Posterior vena cava (tissue), 2 donors: ENCODE measurements around the gene CRHR1. TPM values are rescaled to one million over a fixed set of nuclear protein-coding genes. Genes with fewer than 3 reads are reported as not detected.

Source experiments
- DNase-seq: peaks from one replicate; pipeline ENCODE4 v3.0.0-alpha.2; 2020; ENCODE audit warnings: low spot score
- intact Hi-C, 2 donors: fragments of 100-400 bp; cut with DNase I; formaldehyde crosslinking; loops; one replicate each; pipeline versions ENCODE4 v1.14.1 to v1.14.2; 2022 to 2023
- total RNA-seq, 2 donors: library from RNA; stranded (reverse); fragmentation: NEBNext Ultra II Directional; extraction: Animal tissue kit (Norgen Biotek cat#: 25700); gene quantifications; one replicate each; pipeline ENCODE4 v1.2.1, GENCODE V29; 2021
- donor health status: DM: yes; HTN: yes; CAD: no.
- donor health status: DM: yes; HTN: yes; CAD: no.

The CRHR1 gene
- total RNA-seq, 2 donors from 2014 or later = not detected

GRCh38 chr17:45756266-45756991 lies 27.7 kb upstream of the CRHR1 start:
- DNase-seq = peak; percentile 34
- intact Hi-C loops = no loop called here

GRCh38 chr17:45757431-45758218 lies 26.5 kb upstream of the CRHR1 start:
- peak; percentile 70 for DNase-seq
- intact Hi-C loops = no loop called here

GRCh38 chr17:45758544-45758943 lies 25.6 kb upstream of the CRHR1 start:
- intact Hi-C loops = no loop called here
- DNase-seq = no peak

GRCh38 chr17:45759761-45760160 lies 24.4 kb upstream of the CRHR1 start:
- peak; percentile 18 for DNase-seq
- intact Hi-C loops = no loop called here

- intact Hi-C loops = no loop called here
Measured at GRCh38 chr17:45761957-45762565, 22.1 kb upstream of the CRHR1 start.

GRCh38 chr17:45763182-45763581 lies 20.9 kb upstream of the CRHR1 start:
- intact Hi-C loops = no loop called here
- peak; percentile 38 for DNase-seq

More at GRCh38 chr17:45761957-45762565, 22.1 kb upstream of the CRHR1 start:
- peak; percentile 52 for DNase-seq

- DNase-seq = no peak
Measured at GRCh38 chr17:45764479-45764878, 19.6 kb upstream of the CRHR1 start.

GRCh38 chr17:45768000-45768399 lies 16.1 kb upstream of the CRHR1 start:
- DNase-seq = no peak
- intact Hi-C loops = no loop called here

More at GRCh38 chr17:45764479-45764878, 19.6 kb upstream of the CRHR1 start:
- intact Hi-C loops = no loop called here

- intact Hi-C loops = loop anchor here in 1 of 2 donors (10.0 kb wide), 1 partner anchor 54 kb away; no protein-coding TSS in a partner anchor
- DNase-seq = no peak
Measured at GRCh38 chr17:45770632-45771270, 13.4 kb upstream of the CRHR1 start.

- intact Hi-C loops = loop anchor here in 1 of 2 donors (10.0 kb wide), 1 partner anchor 53 kb away; no protein-coding TSS in a partner anchor
- no peak for DNase-seq
Measured at GRCh38 chr17:45771271-45771959, 12.7 kb upstream of the CRHR1 start.

GRCh38 chr17:45775148-45775547 lies 9.0 kb upstream of the CRHR1 start:
- DNase-seq = no peak
- intact Hi-C loops = loop anchor here in 1 of 2 donors (10.0 kb wide), 1 partner anchor 50 kb away; no protein-coding TSS in a partner anchor

GRCh38 chr17:45775576-45776011 lies 8.5 kb upstream of the CRHR1 start:
- DNase-seq = no peak
- intact Hi-C loops = loop anchor here in 1 of 2 donors (10.0 kb wide), 1 partner anchor 49 kb away; no protein-coding TSS in a partner anchor

GRCh38 chr17:45776896-45777295 lies 7.2 kb upstream of the CRHR1 start:
- intact Hi-C loops = loop anchor here in 1 of 2 donors (10.0 kb wide), 1 partner anchor 48 kb away; no protein-coding TSS in a partner anchor

GRCh38 chr17:45777388-45777787 lies 6.7 kb upstream of the CRHR1 start:
- intact Hi-C loops = loop anchor here in 1 of 2 donors (10.0 kb wide), 1 partner anchor 47 kb away; no protein-coding TSS in a partner anchor
- no peak for DNase-seq

More at GRCh38 chr17:45776896-45777295, 7.2 kb upstream of the CRHR1 start:
- no peak for DNase-seq

- intact Hi-C loops = no loop called here
- no peak for DNase-seq
Measured at GRCh38 chr17:45780921-45781320, 3.2 kb upstream of the CRHR1 start.

- intact Hi-C loops = no loop called here
- no peak for DNase-seq
Measured at GRCh38 chr17:45782889-45783592, 1.1 kb upstream of the CRHR1 start.

GRCh38 chr17:45783593-45784292 lies 377 bp upstream of the CRHR1 start:
- DNase-seq = peak; percentile 77
- intact Hi-C loops = no loop called here
